ENCODE results near the gene TTN. TPM values are rescaled to one million over a fixed set of nuclear protein-coding genes. Genes with fewer than 3 reads are reported as not detected.

Gene TTN
- total and polyA plus RNA-seq, 10 of the 15 experiments (the other 5 are each of a cell fraction or from before 2014, with no cell fraction given), result 0.15 to 9.0 (median 1.8) TPM

GRCh38 chr2:178506949-178507348 lies 300.3 kb downstream of the TTN start:
- Histone ChIP-seq H3K27ac (ENCODE audit: control insufficient read depth, insufficient read depth) (no peak overlapping the region), H3K79me2 (ENCODE audit: control insufficient read depth, insufficient read depth, low read length) (no peaks in the 10 kb centered on the region), H3K4me3 (no peak overlapping the region), H3K9me3 (replicated peaks; ENCODE audit: control insufficient read depth, insufficient read depth, low read length) (no peaks in the 10 kb centered on the region), H3K9ac (ENCODE audit: control insufficient read depth, insufficient read depth, low read length) (no peak overlapping the region), H3K27me3 (replicated peaks in 1 of 2; ENCODE audit: control insufficient read depth in 2 of 2, insufficient read depth in 2 of 2, low read length in 1 of 2) (no peaks in the 10 kb centered on the region), H3K4me2 (ENCODE audit: control insufficient read depth, insufficient read depth) (no peak overlapping the region; the same call in 1 of the 2 replicates), H3K4me1 (ENCODE audit: control insufficient read depth, insufficient read depth, low read length) (no peaks in the 10 kb centered on the region), H2AFZ (ENCODE audit: control insufficient read depth, low read depth, low read length) (no peak overlapping the region), H3K36me3 (ENCODE audit: control insufficient read depth in 2 of 2, insufficient read depth in 2 of 2, low read length in 1 of 2) (no peaks in the 10 kb centered on the region; a peak in 1 of 4 replicates), H4K20me1 (ENCODE audit: control insufficient read depth, insufficient read depth) (no peaks in the 10 kb centered on the region)
- no peak for TF ChIP-seq MYB (IDR thresholded peaks at IDR 0.05; ENCODE audit: borderline replicate concordance, low read depth, low read length)
- TF ChIP-seq LARP7 (IDR thresholded peaks at IDR 0.05), result no peak
- TF ChIP-seq KAT2A (conservative IDR thresholded peaks at IDR 0.05; ENCODE audit: control insufficient read depth, low read depth, low read length), result no peak
- no peak for TF ChIP-seq ZNF622 (IDR thresholded peaks at IDR 0.05)
- TF ChIP-seq USF1 (IDR thresholded peaks at IDR 0.05; ENCODE audit: borderline replicate concordance, extremely low read length, insufficient read depth, low read depth, low read length), result no peak
- no peak for TF ChIP-seq SREBF1 (IDR thresholded peaks at IDR 0.05; ENCODE audit: low read length)
- TF ChIP-seq CBFB (IDR thresholded peaks at IDR 0.05; ENCODE audit: low read depth), result no peak
- no peak for TF ChIP-seq BCL11A (IDR thresholded peaks at IDR 0.05; ENCODE audit: low read depth, low read length)
- TF ChIP-seq EED (IDR thresholded peaks at IDR 0.05; ENCODE audit: low read depth), result no peak
- TF ChIP-seq NFXL1 (IDR thresholded peaks at IDR 0.05; ENCODE audit: borderline replicate concordance), result no peak
- no peak for TF ChIP-seq TAF1 (IDR thresholded peaks at IDR 0.05; ENCODE audit: borderline replicate concordance, low read depth, low read length)
- no peak for TF ChIP-seq BCLAF1 (IDR thresholded peaks at IDR 0.05)
- TF ChIP-seq KLF5 (IDR thresholded peaks at IDR 0.05; ENCODE audit: partially characterized antibody), result no peak
- ATAC-seq (no peak), FAIRE-seq (no peak), DNase-seq (ENCODE audit: low read depth, low spot score) (no peak)
- WGBS (ENCODE audit: insufficient coverage, insufficient replicate concordance, low lambda C conversion rate, missing lambda C conversion rate), result 96% methylated on average over 1 of the region's 1 CpG
- in situ Hi-C loops (cut with MboI) (no loop called here), intact Hi-C loops (cut with micrococcal nuclease; ENCODE audit: unreplicated experiment) (no loop called here)
- ChIA-PET SMC1A (ENCODE audit: uncharacterized antibody, unreplicated experiment) (interaction anchor here (1.2 to 3.1 kb wide), 7 partner anchors 10 to 53 kb away, joined by 3 to 16 read pairs (median 6); no protein-coding TSS in a partner anchor), CTCF (interaction anchor here (0.9 to 1.2 kb wide), 2 partner anchors 12 to 13 kb away, joined by 3 read pairs; no protein-coding TSS in a partner anchor), POLR2A (interaction anchor here (1.0 kb wide), 1 partner anchor 17 kb away, joined by 4 read pairs; no protein-coding TSS in a partner anchor), RAD21 (ENCODE audit: unreplicated experiment) (interaction anchor here (1.0 to 1.1 kb wide), 2 partner anchors 24 to 26 kb away, joined by 3 read pairs; no protein-coding TSS in a partner anchor)
- no TSS peak for BruUV-seq (replicated peaks)

Data from GM12878 (cell line).